Measurements from ENCODE around the gene FER. TPM values are rescaled to one million over a fixed set of nuclear protein-coding genes. Genes with fewer than 3 reads are reported as not detected.

FER gene
- total and polyA plus RNA-seq, 2 of the 8 experiments (the other 6 are each of a cell fraction or from before 2014, with no cell fraction given): 1.3 to 15.8 TPM

- TF ChIP-seq CHD7 (IDR thresholded peaks at IDR 0.05; ENCODE audit: insufficient replicate concordance, low read length) (no peak), EGR1 (IDR thresholded peaks at IDR 0.05; ENCODE audit: borderline replicate concordance, low read depth, low read length) (no peak), NRF1 (IDR thresholded peaks at IDR 0.05; ENCODE audit: low read depth, low read length) (no peak), RXRA (IDR thresholded peaks at IDR 0.05; ENCODE audit: insufficient read depth, low read depth, low read length) (no peak), TAF1 (IDR thresholded peaks at IDR 0.05; ENCODE audit: low read depth, low read length) (no peak), HDAC2 (IDR thresholded peaks at IDR 0.05; ENCODE audit: borderline replicate concordance in 1 of 2, low read depth in 2 of 2, low read length in 2 of 2) (no peak), HDAC6 (IDR thresholded peaks at IDR 0.05; ENCODE audit: low read depth, low read length) (no peak), CEBPB (IDR thresholded peaks at IDR 0.05; ENCODE audit: low read depth, low read length) (no peak), ZNF274 (IDR thresholded peaks at IDR 0.05; ENCODE audit: borderline replicate concordance, extremely low read depth, low read length) (no peak), EZH2 (IDR thresholded peaks at IDR 0.05; ENCODE audit: low read depth, low read length, severe bottlenecking) (no peak), JUND (IDR thresholded peaks at IDR 0.05; ENCODE audit: low read length) (no peak), CHD2 (IDR thresholded peaks at IDR 0.05; ENCODE audit: low read length) (no peak)
Measured at GRCh38 chr5:109215040-109215439, 467.3 kb downstream of the FER start (continued).
